ENCODE results near the gene PLD4.
"Not testable (repeated sequence)": the region's sequence is repeated elsewhere in the genome, so short reads cannot be mapped to it uniquely, and the experiment has no call there.

The PLD4 gene

DNA sequence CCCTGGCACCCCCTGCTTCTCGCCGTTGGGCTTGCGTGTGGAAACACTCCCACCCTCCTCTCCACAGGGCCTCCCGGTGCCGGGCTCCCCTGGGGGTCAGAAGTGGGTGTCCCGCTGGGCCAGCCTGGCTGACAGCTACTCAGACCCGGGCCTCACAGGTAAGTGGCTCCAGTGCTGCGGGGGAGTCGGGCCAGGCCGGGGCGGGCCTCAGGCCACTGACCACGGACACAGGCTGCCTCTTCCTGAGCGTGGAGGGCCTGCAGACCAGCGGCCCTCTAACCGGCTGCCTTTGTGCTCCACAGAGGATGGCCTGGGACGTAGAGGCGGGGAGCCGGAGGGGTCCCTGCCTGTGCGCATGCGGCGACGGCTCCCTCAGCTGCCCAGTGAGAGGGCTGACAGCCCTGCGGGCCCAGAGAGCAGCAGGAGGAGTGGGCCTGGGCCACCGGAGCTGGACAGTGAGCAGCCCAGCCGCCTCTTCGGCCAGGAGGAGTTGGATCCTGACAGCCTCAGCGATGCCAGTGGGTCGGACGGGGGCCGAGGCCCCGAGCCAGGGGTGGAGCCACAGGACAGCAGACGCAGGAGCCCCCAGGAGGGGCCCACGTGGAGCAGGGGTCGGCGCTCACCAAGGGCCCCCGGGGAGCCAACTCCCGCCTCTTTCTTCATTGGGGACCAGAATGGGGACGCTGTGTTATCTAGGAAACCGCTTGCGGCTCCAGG, 38.5 kb upstream of the PLD4 start:
- DNase-seq (ENCODE audit: low read depth in 2 of 2), result no peak

DNA sequence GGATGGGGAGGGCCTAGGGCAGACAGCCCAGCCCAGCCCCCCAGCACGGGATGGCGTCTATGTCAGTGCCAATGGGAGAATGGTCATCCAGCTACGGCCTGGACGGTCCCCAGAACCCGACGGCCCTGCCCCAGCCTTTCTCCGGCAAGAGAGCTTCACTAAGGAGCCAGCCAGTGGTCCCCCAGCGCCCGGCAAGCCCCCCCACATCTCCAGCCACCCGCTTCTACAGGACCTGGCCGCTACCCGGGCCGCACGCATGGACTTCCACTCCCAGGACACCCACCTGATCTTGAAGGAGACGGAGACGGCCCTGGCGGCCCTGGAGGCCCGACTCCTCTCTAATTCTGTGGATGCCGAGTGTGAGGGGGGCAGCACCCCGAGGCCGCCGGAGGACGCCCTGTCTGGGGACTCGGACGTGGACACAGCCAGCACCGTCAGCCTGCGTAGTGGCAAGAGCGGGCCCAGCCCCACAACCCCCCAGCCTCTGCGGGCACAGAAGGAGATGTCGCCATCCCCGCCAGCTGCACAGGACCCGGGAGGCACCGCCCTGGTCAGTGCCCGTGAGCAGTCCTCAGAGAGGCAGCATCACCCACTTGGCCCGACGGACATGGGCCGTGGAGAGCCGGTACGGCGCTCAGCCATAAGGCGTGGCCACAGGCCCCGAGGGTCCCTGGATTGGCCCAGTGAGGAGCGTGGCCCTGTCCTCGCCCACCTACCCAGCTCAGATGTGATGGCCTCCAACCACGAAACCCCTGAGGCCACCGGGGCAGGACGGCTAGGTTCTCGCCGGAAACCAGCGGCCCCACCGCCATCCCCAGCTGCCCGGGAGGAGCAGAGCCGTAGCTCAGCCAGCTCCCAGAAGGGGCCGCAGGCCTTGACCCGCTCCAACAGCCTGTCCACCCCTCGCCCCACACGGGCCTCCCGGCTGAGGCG, 37.7 kb upstream of the PLD4 start:
- no peak for DNase-seq (ENCODE audit: low read depth in 2 of 2)

DNA sequence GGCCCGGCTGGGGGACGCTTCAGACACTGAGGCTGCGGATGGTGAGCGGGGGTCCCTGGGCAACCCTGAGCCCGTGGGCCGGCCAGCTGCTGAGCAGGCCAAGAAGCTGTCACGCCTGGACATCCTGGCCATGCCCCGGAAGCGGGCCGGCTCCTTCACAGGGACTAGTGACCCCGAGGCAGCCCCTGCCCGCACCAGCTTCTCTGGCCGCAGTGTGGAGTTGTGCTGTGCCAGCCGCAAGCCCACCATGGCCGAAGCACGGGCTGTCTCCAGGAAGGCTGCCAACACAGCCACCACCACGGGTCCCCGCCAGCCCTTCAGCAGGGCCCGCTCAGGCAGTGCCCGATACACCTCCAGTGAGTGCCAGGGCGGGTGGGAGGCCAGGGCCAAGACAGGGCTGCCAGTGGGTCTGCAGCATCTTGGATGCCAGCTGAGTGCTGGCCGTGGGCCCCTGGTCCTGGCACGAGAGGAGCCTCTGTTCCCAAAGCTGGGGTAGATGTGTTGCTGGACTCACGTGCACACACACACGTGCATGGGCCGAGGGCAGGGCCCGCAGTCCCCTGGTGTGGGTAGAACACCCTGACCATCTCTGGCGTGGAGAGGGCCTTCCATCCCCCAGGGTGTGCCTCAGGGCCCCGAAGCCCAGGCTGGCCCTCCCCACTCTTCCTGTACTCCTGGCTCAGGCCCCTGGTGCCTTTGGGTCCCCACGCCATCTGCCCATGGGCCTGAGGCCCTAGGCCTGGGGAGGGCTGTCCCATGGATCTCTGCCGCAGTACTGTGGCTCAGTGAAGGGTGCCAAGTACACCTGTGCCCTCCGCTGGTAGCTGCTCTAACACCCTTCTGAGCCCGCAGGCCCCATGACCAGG, 36.8 kb upstream of the PLD4 start:
- no peak for DNase-seq (ENCODE audit: low read depth in 2 of 2)

DNA sequence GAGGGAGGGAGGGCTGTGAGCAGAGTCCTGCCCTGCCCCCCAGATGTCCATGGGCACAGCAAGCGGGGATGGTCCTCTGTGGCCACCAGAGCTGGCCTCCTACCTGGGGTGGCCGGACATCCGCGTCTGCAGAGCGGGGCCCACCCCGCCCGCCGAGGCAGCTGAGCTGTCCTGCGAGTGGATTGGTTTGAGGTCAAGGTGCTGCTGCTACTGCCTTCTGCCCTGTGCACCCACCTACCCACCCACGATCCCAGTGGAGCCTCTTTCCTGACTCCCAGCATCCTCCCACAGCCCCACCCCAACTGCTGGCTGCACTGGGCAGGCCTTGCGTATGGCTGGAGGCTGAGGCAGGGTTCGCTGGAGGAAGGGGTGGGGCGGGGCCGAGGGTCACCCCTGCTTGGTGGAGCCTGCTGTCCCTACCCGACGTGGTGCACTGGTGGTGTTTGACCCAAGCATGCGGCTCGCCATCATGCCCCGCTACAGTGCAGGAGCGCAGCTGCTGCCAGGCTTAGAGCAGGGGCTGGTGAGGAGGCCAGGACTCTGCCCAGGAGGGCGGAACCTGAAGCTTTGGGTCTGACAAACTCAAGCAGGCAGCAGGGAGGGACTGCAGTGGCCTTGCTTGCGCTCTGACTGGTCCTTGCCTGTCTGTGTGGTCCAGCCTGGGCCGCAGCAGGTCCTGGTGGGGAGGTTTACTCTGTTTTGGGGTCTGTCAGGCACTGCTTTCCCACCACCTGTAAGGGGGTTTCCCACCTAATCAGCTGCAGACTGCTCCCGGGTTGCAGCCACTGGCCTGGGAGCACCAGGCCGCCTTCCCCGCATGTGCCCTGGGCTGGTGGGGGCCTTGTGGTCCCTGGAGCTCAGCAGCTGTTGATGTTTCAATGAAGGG, 35.9 kb upstream of the PLD4 start:
- DNase-seq (ENCODE audit: low read depth in 2 of 2), result no peak

DNA sequence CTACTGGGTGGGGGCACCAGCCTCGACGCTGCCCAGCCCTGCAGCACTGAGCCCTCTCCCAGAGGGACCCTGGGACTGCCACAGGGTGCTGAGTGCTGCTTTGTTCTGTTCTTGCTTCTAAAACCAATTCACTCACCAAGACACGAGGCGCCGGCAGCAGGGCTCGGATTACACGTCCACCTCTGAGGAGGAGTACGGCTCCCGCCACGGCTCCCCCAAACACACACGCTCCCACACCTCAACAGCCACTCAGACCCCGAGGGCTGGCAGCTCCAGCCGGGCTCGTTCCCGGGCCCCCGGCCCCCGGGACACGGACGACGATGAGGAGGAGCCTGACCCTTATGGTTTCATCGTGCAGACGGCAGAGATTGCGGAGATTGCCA, 35.3 kb upstream of the PLD4 start:
- no peak for DNase-seq (ENCODE audit: low read depth in 2 of 2)

DNA sequence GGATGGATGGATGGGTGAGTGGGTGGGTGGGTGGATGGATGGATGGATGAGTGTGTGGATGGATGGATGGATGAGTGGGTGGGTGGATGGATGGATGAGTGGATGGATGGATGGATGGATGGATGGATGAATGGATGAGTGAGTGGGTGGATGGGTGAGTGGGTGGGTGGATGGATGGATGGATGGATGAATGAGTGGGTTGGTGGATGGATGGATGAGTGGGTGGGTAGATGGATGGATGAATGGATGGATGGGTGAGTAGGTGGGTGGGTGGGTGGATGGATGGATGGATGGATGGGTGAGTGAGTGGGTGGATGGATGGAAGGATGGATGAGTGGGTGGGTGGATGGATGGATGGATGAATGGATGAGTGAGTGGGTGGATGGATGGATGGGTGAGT, 34.4 kb upstream of the PLD4 start:
- not testable (repeated sequence) for DNase-seq (ENCODE audit: low read depth in 2 of 2)

DNA sequence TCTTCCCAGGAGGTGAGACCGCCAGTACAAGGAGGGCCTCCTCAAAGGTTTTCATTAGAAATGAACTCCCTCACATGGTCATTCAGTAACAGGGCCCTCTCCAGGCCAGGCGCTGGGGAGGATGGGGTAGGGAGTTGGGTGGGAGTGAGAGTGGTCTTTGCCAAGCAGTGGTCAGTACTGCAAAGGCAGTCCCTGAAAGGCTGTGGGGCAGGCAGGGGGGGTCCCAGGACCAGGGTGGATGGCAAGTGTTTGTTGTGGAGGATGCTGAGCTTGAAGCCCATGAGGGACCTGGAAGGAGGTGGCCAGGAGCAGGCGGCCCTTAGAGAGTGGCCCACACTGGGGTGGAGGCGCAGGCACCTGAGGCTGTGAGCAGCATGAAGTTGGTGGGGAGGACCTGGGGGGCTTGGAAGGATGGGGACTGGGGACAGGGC, 33.5 kb upstream of the PLD4 start:
- DNase-seq (ENCODE audit: low read depth in 2 of 2), result no peak

DNA sequence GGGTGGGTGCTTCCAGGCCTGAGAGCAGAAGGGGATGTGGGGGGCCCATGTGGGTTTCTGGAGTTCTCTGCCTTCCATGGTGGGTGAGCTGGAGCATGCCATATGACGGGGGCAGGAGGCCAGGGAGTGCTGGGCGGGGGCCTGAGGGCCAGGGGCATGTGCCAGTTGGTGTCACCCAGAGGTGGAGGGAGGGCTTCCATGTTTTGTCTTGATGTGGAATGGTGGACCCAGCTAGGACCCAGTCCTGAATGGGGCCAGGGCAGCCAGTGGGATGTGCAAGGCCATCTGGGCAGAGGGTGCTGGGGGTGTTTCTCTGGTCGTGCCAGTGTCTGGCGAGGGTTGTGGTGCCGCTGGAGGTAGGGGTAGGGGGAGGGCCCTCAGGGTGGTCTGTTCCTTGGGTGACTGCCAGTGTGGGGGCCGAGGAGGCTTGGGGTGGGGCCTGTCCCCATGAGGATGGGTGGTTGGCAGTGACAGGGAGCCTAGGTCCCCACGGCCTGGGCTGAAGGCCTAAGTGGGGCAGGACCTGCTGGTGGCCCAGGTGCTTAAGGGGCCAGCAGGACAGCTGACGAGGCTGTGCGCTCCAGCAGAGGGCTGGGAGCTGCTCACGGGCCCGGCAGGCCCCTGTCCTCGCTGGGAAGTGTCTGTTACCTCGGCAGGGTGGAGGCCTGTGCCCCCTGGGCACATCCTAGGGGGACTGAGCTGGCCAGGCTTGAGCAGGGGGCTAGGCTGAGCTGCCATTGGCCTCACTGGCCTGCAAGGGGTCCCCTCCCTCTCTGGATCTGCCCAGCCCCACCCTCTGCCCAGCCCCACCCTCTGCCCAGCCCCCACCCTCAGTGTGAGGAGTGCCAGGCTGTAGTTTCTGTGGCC, 32.8 kb upstream of the PLD4 start:
- no peak for DNase-seq (ENCODE audit: low read depth in 2 of 2)

DNA sequence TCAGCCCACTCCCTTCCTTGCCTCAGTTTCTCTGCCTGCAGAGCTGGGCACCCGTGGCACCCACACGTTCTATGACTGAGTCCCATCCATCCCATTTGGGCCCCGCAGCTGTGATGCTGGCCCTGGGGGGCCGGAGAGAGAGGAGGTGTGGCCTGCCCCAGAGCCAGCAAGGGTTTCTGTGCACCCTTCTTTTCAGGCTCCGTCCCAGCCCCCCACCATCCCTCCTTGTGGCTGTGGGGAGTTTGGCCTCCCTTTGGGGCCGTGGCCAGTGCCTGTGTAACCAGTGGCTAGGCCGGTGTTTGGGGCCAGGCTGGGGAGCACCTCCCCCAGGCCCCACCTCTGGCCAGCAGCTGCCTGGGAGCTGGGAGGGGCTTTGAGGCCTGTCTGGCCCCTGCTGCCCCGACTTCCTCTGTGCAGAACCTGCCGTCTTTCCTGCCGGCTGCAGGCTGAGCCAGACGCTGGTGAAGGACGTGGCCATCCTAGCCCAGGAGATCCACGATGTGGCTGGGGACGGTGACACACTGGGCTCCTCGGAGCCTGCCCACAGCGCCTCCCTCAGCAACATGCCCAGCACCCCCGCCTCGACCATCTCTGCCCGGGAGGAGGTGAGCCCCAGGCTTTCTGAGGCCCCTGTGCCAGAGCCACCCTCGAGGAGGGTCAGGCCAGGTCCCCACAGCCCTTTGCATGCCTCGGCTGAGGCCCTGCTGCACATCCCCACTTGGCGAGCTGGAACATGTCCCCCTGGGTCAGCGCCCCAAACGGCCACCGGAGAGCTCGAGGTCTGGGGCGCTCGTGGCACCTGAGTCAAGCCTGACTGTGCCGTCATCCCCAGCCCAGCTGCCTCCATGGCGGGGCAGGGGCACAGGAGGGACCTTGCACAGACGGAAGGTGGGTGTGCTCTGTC, 31.9 kb upstream of the PLD4 start:
- no peak for DNase-seq (ENCODE audit: low read depth in 2 of 2)

DNA sequence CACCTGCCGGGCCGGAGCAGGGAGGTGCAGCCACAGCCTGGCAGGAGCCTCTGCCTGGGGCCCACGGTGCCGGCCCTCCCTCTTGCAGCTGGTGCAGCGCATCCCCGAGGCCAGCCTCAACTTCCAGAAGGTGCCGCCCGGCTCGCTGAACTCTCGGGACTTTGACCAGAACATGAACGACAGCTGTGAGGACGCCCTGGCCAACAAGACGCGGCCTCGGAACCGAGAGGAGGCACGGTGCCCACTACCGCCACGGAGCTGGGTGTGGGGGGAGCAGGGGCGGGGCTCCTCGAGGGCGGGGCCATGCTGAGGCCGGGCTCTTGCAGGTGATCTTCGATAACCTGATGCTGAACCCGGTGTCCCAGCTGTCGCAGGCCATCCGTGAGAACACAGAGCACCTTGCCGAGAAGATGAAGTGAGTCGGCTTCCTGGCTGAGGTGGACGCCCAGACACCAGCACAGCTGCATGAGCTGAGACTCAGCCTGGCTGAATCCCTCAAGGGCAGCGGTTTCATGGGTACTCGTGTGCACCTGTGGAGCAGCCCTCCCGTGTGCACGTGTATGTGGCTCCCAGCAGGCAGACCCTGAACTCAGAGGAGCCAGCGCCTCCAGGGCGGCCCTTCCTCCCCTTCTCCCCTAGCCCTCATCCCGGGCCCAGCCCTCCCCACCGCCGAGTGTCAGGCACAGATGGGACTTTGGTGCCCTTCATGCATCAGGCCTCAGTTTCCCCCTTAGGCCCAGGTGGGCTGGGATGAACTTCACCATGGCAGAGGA, 31.1 kb upstream of the PLD4 start:
- no peak for DNase-seq (ENCODE audit: low read depth in 2 of 2)

DNA sequence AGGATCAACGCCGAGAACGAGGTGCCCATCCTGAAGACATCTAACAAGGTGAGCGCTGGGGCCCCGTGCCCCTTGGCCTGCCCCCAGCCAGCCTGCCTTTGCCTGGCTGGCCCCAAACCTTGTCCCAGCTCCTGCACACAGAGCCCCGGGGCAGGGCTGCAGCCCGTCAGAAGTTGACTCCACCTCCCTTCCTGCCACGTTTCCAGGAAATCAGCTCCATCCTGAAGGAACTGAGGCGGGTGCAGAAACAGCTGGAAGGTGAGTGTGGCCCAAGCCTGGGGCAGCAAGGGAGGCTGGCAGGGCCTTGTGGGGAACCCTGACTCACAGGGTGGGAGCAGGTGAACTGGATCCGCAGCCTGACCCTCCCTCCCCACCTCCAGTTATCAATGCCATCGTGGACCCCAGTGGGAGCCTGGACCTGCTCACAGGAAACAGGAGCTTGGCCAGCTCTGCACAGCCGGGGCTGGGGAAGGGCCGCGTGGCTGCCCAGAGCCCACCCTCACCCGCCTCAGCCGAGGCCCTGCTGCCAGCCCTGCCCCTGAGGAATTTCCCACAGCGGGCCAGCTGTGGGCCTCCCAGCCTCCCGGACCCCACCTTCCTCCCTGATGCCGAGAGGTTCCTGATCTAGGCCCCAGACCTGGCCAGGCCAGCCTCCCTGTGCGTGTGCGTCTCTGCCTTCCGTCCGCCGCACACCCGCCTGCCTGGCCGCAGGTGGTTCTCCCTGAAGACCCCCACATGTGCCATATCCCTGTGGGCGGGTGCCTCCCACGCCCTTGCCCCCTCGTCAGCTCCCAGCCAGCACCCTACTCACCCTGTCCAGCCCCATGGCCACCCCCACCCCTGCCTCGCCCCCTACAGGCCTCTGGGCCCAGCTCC, 30.1 kb upstream of the PLD4 start:
- no peak for DNase-seq (ENCODE audit: low read depth in 2 of 2)

DNA sequence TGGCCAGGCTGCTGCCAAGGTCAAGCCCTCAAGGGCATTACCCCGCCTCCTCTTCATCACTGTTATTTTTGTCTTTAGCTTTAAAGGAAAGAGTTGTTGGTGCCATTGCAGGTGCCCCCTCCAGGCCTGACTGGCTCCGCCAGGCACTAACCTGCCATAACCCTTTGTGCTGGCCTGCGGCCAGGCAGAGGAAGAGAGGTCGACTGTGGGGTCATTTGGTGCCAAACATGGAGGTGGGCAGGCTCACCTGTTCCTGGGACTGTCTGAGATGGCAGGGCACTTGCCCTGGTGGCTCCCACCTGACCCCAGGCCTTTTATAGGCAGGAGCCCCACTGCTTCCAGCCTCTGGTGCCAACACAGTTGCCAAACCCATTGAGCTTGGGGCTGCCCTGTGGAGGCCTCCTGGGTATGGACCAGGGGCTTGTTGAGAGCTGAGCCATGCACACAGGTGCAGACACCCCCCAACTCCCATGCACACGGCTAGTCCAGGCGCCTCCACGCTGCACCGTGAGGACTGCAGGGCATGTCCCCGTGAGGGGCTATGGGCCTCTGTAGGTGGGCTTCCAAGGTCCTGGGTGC, 29.4 kb upstream of the PLD4 start:
- DNase-seq (ENCODE audit: low read depth in 2 of 2), result no peak

DNA sequence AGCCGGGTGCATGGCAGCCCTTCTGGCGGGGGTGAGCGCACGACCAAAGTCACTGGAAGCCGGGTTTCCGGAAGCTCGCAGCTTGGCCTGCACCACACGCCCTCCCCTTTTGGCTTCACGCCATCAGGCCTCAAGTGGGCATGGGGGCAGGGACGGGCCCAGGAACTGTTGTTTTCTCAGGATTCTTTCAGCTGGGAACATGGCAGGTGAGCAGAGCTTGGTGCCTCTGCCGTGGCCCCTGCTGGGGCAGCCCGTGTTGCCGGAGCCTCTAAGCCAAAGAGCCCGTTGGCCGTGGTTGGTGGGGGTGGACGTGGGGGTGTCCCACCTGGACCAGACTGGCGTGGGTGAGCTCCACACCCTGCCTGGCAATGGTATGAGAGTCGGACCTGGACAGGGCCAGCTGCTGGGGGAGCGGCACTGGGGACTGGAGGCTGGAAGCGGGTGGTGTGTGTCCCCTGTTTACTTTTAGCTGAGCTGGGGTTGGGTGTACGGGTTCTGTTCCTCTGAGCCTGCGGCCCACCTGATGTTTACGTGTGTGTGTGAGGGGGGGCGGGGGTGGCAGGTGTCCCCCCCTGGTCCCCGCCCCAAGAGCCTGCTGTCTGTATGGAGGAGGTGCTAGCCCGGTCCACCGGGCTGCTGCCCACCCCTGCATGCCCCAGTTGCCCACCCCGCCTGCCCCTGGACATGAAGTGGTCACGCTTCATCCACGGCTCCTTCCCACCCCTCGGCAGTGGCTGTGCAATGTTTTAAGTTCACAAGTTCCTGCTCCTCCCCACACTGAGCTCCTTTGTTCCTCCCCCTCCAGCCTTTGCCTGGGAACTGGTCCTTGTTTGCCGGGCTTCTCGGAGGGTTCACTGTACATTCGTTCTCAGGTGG, 28.7 kb upstream of the PLD4 start:
- DNase-seq (ENCODE audit: low read depth in 2 of 2), result no peak

DNA sequence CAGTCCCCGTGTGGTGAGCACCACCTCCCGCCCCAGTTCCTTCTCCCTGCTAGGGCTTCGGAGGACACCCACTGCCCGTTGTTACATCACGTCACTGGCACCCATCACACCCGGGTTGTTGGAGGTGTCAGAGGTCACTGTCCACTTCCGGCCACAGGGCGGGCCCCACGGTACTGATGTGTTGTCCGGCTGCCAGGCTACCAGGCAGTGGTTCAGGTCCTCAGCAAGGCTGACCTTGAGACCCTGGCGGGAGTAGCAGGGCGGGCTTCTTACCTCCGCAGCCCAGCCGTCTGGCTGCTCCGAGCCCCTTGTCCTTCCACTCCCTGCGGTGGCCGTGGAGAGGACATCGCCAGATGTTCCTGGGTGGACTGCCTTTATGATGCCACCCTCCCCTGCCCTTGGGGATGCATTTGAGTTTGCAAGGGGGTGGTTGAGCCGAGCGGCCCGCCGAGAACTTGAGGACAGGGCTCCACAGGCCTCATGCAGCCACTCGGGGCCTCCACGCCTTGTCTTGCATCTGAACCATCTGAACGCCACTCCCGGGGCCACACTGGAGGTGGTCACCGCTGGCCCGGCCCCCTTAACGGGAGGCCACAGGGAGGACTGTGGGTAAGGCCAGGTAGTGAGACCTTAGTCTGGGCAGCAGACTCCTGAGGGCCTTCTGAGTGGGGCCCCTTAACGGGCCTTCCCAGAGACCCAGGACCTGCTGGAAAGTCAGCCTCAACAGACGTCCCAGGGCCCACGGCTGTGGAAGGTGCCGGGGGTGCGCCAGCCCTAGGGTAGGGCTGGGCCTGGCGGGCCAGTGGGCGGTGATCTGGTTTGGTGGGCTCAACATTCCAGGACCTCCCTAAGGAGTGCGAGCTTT, 27.1 kb upstream of the PLD4 start:
- DNase-seq (ENCODE audit: low read depth in 2 of 2), result no peak

DNA sequence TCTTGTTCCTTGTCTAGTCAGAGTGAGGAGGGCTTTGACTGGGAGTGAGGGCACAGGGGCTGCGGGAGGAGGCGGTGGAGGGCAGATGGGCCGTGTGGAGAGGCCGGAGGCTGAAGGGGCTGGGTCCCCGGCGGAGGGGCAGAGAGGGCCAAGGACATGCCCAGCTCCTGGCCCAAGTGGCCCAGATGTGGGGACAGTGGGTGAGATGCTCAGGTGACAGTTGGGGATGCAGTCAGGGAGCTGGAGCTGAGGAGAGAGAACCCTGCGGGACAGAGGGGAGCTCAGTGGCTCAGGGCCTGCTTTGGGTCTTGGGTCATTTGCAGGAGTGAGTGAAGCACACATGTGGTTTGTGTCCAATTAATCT, 26.5 kb upstream of the PLD4 start:
- DNase-seq (ENCODE audit: low read depth in 2 of 2), result no peak

All from stimulated activated CD8-positive, alpha-beta memory T cell treated with anti-CD3 and anti-CD28 coated beads, Interleukin-15, amount 100 ng/mL, for 48 hours (primary cell).